Amygdala (tissue), 56 donors: ENCODE data around the gene HRNR.

Experiments used
- DNase-seq, 56 donors: peaks; one replicate each; lab custom pipeline; 2025; lab: John Stamatoyannopoulos, UW

HRNR gene

DNA sequence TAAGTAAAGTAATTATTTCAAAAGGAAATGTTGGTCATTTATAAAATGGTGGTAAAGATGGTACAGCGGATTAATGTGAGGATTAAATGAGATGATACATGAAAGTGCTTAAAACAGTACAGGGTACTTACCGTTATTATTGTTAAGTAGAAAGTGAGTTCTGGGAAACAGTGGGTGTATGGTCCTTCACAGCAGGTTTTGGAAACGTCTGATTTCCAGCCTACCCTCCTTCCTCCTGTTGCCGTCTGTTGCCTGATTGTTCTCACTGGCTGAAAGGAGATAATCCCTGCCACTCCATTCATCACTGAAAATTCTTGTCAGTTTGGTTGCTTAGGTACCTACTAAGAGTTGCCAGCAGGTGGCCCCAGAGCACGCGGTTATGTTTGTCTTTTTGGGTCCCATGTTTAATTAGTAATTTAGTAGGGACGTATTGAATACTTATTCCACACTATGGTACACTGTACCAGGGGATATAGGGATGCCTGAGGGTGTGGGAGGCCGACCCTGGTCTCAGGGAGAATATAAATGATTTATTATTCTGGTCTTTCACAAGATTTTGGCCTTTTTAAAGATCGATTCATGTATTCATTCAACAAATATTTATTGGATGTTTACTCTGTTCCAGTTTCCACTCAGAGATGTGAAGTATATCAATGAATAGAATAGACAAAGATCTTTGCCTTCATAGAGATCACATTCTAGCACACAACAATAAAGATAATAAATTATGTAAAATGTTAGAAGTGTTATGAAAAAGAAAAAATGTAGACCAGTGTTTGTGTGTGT lies 34.1 kb downstream of the HRNR start:
- DNase-seq: peak in 24 of 56 donors; percentile 2 to 68 (median 18)

DNA sequence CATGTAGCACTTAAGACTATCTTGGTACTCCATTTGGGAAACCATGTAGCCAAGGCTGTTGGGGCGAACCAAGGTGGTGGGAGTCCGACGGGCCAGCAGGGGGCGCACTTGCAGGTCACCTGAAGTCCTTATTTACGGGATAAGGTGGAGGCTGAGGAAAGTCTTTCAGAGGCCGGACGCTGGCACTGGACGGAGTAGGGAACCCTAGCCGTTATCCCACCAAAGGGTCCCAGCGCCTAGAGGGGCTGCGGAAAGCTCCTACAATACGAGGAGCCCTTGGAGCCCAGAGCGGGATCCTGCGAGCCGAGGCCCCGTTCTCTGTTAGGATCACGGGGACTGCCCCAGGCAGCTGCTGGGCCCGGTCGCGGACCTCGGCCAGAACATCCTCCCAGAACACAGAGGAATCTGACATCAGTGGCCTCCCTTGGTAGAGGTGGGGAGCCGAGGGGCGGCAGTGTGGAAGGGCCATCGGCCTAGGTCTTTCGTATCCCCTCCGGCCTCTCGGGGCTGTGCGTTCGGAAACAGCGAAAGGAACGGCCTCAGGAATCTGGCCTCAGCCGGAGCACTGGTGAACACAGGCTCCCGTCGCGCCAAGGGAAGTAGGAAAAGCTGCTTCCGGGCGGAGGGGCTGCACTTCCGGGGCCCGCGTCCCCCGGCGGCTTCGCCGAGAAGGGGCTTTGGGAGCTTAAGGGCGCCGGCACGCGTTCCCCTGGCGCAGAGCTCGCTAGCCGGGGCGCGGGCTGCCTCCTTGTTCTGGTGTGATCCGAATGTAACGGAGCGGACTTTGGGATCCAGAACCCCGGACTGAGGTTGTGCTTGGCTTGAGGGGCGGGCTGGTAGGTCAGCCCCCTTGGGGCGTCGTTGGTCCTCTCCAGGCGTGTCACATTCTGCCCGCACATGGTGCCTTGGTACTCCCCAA lies 35.1 kb downstream of the HRNR start:
- DNase-seq: peak in 29 of 56 donors; percentile 2 to 56 (median 34)

DNA sequence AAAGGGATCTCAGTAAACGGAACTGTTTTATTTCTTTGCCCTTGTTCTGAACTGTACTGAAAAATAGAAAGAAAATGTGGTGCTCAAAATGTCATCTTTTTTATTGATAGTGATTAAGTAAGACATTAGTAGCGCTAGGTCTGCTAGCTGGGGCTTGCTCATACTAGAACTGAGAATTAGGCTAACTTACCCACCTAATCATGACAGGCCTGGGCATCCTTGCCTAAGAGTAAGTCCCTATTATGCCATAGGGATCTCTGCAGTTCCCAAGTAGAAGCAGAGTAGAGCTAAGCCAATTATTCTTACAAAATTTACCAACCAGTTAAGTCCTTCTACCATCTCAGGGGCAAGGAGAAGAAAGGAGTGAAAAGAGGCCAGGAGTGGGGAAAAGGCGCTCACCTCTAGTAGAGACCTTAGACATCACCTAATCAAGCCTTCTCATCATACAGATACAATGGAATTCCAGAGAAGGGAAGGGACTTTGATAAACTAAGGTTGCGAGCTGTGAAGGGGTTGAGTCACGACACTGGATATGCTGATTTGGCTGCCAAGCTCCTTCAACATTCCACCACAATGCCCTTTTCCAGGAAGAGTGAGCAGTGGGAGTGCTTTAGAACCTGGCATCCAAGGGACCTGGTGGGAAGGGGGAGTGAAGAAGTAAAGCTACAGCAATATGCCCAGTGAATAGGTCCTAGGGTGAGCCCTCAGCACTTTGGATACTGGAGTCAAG lies 37.3 kb downstream of the HRNR start:
- no peak for DNase-seq

DNA sequence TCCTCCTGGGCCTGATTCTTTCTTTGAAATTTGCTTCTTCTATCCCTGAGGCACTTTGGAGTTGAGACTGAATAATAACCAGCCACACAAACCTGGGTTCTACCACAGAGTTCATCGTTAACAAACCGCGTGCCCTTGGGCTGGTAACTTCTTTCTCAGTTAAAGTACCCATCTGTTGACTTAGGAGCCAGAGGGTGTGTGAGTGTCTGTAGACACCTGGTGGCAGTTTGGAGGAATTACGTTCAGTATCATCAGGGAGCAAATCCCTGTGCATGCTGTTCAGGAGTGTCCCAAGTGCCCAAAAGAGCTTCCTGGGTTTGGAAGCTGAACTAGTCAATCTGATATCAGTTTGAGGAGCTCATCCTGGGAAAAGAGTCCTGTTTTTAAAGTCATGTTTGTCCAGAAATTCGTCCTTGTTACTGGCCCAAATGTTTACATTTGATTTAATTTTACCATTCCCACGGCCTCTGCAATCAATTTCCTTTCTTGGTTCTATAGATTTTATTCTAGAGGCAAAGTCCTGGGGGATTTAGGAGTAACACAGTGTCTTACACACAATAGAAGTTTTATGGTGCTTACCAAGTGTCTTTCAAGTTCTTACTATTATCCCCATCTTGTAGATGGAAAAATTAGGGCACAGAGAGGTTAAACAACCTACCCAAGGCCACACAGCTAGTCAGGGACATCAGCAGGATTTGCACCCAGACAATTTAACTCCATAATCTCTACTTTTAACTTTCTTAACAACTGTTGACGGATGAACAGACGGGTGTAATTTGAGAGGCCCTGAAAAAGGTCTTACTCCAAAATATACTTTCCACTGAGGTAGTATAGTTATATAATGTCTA lies 38.2 kb downstream of the HRNR start:
- DNase-seq: peak in 4 of 56 donors; percentile 0 to 28 (median 8)

DNA sequence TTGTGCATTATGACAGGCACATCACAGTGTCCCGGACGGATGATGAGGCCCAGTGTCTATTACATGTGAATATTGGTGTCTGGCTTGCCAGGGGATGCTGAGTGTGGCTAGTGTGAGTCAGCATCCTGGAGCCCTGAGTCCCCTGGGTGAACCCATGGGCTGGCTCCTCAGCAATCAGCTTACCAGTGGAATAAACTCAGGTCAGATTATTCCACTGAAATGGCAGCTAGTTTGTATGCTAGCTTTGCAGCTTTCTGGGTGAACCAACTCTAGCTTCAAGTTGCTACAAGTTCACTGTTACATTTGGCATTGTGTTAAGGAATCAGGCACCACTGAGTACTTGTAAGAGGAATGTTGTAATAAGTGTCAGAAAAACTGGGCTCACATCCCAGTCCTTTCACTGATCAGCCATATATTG lies 41.0 kb downstream of the HRNR start:
- DNase-seq: no peak

DNA sequence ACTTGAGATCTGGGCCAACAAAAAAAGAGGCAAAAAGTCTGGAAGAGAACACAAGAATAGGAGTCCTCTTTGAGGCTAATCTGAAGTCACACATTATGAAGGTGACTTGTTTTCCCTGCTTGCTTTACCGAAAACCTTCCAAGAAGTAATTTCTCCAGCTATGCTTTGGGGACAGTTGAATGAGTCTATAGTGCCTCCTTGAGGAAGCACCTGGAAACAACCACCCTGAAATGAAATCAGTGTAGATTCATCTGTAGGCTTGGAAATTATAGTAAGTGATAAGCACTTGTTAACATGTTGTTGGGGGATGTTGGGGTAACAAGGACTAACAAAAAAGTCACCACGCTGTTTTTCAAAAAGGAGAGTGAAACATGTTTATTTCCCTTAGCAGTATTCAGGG lies 41.6 kb downstream of the HRNR start:
- DNase-seq: no peak

DNA sequence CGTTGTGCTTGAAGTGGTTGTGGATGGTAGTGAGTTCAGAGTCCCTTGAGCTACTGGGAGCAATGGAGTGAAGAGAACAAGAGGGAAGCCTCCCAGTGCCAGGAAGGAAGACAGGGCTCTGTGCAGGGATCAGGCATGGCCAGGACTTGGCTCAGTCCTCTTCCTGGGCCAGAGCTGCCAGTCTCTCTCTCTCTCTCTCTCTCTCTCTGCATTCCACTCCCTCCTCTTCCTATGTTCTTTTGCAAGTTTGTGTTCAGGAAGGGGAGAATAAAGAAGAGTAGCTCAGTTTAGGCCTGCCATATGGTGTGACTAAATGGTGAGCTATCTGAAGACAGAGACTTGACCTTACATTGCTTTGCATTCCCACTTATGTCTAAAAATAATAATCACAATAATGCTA lies 44.4 kb downstream of the HRNR start:
- no peak for DNase-seq

DNA sequence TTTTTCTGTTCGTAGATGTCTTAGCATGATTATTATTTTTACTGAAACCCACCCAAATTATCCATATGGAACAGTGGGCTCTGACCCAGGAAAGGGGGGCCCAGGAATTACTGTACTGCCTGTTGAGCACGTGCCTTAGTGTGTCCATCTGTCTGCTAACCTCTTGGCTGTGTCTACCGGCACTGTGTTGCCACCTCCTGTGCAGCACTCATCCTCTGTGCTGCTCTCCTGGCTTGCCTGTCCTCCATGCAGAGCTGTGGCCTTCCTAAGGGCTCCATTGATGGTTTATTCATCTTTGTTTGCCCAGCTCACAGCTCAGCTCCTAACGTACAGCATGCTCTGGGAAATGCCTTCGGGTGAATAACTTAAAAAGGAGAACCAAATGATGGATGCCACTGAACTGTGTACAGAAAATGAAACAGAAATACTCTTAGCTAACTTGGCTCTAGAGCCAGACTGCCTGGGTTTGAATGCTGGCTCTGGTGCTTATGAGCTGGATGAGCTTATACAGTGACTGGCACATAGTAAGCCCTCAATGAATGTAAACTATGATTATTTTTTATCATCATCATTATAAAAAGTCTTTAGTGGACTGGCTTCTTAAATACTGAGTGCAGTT lies 53.6 kb downstream of the HRNR start:
- DNase-seq: no peak

DNA sequence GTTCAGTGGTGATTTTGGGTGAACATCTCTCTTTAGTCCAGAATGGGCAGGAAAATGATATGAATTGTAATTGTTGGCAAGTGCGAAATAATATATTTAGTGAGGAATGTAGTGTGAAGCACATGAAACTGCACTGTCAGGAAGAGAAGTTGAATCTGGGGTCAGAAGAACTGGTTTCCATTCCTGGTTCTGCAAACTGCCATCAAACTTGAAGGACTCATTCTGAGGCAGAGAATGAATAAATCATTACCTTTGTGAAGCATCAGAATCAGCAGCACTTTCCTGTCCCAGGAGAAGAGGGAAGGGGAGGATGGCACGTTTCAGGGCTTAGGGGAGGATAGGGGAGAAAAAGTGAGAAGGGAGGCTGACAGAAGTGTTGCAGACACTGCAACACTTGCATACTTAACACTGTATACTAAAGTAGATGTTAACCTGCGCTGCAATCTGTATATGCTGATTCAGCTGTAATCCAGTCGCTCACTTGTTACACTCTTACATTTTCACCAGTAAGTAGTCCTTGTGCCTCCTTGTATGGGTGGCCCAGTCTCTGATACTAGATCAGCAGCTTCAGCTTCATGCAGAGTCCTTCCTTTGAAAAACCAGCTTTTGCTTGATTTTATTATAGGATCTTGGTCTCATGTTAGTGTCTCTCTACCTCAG lies 54.5 kb downstream of the HRNR start:
- no peak for DNase-seq

DNA sequence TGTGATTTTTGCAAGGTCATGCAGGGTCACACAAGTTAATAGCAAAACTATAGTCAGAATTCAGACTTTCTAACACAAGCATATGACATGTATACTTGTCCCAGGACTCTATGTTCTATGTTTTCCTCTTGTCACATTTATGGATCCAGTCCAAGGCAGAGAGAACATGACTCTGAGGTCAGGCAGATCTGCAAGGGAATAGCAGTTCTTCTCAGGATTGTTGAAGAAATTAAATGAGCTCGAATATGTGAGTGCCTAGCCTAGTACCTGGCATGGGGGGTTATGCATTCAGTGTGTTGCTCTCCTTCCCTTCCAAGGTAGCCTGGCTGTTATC lies 55.5 kb downstream of the HRNR start:
- no peak for DNase-seq

DNA sequence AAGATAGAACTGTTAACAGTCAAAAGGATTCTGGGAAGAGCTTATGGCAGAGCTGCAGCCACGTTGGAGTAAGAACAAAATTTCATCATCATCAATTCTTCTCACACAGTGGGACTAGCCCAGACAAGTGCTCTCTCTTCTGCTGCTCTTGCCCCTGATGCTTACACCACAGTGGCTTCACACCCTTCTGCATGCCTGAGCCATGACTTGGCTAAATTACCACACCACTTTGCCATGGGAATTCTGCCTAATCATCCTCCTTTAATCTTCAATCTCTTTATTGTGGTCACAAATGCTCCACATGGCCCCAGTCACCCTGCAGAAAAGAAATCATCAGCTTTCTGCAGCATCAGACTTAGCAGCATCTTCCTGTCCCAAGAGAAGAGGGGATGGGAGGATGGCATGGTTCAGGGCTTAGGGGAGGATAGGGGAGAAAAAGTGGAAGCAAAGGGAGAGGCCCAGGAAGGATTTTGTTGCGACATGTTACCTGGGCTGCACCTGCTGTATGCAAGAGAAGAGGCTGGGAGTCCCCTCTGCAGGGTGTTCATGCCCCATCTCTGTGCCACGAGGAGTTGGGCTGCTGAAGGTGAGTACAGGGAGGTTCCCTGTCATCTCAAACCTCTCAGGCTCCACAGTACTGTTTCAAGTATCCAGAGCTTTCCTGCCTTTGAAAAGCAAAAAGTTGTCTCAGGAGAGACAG lies 56.0 kb downstream of the HRNR start:
- DNase-seq: no peak

DNA sequence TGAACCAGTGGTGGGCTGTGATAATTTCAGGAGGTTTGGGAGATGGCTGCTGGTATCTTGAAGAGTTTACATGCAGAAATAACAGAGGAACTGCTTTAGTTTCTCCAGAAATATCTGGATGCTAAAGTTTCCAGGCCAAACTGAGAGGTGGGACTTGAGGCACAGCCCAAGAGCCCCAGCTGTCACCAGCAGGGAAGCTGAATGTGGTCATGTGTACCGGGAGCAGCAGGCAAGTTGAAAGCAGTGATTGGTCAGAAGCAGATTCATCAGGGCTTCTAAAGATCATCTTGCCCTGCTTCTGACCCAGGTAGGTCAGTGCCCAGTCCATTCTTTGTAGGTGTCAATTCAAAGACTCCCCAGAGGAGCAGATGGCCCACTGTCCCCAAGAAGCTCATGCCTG lies 57.0 kb downstream of the HRNR start:
- no peak for DNase-seq

DNA sequence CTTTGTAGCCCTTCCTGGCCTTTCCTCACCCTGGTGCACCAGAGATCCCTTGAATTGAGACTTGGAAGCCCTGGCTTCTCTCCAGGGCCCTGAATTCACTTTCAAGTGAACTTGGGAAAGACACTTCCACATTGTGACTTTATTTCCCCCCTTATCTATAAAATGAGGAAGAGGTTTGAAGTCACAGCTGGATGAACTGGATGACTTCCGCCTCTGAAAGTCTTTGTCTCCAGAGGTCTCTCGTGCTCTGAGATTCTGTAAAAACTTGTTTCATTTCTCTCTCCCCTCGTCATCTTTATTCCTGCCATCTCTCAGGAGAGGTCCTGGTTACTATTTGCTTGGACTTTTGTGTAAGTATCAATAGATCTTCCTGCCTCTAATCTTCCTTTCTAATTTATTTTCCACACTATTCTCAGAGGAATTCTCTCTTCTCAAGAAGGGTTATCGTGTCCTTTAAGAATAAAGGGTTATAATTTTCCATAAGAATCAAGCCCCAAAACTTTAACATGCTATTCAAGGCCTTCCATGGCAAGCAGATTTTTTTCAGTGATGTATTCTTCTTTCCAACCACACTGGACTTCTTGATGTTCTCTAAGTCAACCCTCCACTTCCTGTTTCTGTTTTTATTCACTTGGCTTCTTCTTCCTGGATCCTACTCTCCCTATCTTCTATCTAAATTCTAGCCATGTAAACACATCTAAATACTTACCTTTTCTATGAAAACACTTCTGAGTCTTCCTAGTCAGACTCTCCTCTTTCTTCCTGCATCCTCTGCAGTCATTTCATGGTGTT lies 58.5 kb downstream of the HRNR start:
- DNase-seq: no peak

DNA sequence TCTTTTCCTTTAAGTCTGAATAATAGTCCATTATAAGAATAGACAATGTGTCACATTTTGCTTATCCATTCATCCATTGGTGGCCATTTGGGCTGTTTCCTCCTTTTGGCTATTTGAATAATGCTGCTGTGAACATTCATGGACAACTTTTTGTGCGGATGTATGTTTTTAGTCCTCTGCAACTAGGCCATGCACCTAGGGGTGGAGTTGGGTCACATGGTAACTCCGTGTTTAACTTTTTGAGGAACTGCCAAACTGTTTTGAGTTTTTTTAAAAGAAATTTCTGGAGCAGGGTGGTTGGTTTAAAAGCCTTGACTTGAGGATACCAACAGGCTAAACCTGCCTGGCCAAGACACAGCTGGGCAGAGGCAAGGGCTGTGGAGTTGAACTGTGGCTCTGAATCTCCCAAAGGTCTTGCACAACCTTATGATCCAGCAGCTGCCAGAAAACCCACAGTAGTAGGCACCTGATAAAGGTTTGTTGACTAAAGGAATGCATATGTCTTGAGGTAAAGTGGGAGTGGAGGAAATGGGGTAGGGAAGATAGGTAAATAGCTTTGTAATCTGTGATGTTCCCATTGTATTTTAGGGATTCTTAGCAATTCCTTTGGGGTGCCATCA lies 59.4 kb downstream of the HRNR start:
- no peak for DNase-seq

DNA sequence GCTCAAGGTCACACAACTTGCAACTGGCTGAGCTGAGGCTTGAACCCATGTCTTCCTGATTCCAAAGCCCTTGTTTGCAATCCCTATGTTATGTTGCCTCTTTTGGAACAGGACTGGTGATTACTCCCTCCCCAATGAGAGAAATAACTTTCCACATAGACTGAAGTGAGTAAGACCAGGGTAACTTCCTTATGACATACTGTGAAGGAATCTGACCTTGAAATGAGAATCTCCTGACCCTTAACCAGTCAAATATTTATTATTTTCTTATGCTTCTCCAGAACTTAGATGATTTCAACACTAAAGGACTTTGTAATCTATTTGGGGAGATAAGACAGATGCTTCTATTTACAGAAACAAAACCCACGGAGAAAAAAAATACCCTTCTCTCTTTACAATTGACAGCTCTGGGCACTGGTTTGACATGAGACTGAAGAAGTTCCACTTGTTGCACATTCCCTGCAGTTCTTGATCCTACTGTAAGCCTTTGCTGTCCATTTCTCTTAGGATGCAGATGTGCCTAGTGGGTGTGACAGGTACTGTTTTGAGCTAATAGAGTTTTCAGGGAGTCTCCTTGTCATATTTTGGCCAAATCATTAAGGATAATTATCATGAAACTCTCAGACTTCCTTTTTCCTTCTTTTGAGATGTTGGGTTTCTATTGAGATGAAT lies 61.1 kb downstream of the HRNR start:
- DNase-seq: no peak
